ENCODE measurements around the gene SUGCT. TPM values are rescaled to one million over a fixed set of nuclear protein-coding genes. Genes with fewer than 3 reads are reported as not detected.

The SUGCT gene
- total RNA-seq, 1 donor = 6.7 TPM

DNA sequence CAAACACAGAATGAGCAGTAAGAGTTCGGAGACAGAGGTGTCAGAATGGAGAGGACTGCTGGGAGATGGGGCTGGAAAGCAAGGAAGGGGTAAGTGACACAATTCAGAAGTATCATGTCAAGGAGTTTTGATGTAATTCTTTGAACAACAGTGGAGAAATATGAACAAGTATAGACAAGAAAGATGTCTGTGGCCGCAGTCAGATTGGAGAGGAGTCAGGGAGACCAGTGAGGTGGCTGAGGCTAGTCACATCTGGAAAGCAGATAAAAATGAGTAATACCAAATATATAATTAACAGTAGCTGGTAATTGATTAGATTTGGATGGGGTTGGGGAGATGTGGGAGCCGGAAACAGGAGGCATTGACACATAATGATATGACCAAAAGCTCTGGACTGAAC, 540.9 kb downstream of the SUGCT start:
- no peak for TF ChIP-seq CTCF (IDR thresholded peaks at IDR 0.05; ENCODE audit: insufficient read depth, low read length)

DNA sequence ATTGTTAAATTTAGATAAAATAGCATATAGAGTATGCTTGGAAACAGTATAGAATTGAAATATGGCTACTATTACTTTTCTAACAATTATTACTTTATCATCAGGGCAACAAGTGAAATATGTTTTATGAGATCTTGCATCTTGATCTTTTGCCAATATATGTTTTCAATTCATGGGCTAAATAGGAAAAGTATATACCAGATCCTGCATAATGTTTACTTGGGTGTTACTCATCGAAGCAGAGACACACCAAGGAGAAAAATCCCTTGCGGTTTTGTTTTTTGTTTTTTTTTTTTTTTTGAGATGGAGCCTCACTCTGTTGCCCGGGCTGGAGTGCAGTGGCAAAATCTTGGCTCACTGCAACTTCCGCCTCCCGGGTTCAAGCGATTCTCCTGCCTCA, 541.4 kb downstream of the SUGCT start:
- no peak overlapping the region for H3K4me3 ChIP-seq (ENCODE audit: low read depth, low read length)
- no peak for DNase-seq (ENCODE audit: low read depth)
- TF ChIP-seq CTCF (IDR thresholded peaks at IDR 0.05; ENCODE audit: insufficient read depth, low read length) = no peak

More for the DNA sequence above, 540.9 kb downstream of the SUGCT start:
- H3K4me3 ChIP-seq (ENCODE audit: low read depth, low read length) = no peak overlapping the region
- DNase-seq (ENCODE audit: low read depth) = no peak

- peak; percentile 19 for DNase-seq (ENCODE audit: low read depth)
- no peak overlapping the region for H3K4me3 ChIP-seq (ENCODE audit: low read depth, low read length)
- TF ChIP-seq CTCF (IDR thresholded peaks at IDR 0.05; ENCODE audit: insufficient read depth, low read length) = peak; percentile 46
Observed at GRCh38 chr7:40680657-40681056, 545.9 kb downstream of the SUGCT start.

DNA sequence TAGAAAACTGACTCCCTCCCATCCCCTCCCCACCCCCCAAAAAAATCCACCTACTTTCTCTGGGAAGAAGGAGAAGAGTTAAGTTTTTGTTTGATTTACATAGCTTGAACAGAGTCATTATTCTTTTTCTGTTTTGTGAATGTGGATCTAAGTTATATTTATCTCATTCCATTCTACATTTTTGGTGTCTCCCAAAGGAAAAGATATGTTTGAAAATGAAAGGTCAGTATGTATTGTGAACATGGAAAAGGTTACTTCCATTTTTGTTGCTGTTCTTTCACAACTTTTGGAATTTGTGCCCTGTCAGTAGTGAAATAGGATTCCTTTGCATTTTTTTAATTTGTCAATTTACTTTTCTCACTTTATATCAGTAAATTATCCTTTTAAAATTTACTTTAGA, 547.9 kb downstream of the SUGCT start:
- H3K4me3 ChIP-seq (ENCODE audit: low read depth, low read length) = no peak overlapping the region
- peak; percentile 66 for DNase-seq (ENCODE audit: low read depth)
- TF ChIP-seq CTCF (IDR thresholded peaks at IDR 0.05; ENCODE audit: insufficient read depth, low read length) = no peak

DNA sequence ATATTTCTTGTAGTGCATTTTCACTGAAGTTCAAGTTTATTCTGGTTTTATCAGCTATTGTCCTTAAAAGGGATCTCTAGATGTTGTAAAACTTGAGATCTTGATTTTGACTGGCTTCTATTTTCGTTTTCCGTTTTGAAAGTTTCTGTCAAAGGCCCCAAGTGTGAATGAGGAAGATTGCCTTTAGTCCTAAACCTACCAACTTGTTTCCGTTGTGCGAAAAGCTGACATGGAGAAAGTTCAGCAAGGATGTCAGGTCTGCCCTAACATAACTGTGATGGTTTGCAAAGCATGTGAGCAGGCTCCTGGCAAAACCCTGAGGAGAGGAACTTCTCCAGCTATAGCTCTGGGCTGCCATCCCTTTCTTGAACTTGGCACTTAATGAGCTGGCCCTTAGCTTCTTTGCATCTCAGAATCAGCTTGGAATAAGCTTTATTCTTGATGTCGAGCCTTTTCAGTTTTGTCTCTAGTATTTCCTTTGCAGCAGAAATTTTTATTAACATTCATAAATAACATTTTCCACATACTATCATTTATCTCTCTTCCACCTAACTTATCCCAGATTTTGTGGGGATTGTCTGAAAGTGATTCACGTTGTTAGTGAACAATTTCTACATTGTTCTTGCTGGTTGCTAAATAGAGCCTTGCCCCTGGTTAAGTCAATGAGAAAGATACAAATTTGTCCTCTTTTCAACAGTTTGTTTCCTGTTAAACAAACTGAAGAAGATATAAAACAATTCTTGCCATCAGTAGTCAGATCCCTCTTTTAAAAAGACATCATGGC, 559.4 kb downstream of the SUGCT start:
- DNase-seq (ENCODE audit: low read depth) = peak; percentile 56
- H3K4me3 ChIP-seq (ENCODE audit: low read depth, low read length) = no peak overlapping the region
- TF ChIP-seq CTCF (IDR thresholded peaks at IDR 0.05; ENCODE audit: insufficient read depth, low read length) = no peak

DNA sequence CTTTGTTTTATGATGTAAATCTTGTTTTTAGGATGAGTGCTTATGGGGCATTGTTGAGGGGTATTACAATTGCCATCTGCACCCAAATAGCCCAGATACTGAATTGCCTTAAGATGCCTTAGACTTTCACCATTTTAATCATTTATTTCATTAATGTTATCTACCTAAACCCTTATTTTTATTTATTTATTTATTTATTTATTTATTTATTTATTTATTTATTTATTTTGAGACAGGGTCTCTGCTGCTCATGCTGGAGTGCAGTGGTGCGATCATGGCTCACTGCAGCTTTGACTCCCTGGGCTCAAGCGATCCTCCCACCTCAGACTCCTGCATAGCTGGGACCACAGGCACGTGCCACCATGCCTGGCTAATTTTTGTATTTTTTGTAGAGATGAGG, 560.2 kb downstream of the SUGCT start:
- no peak for DNase-seq (ENCODE audit: low read depth)
- TF ChIP-seq CTCF (IDR thresholded peaks at IDR 0.05; ENCODE audit: insufficient read depth, low read length) = no peak
- H3K4me3 ChIP-seq (ENCODE audit: low read depth, low read length) = no peak overlapping the region

- no peak for TF ChIP-seq CTCF (IDR thresholded peaks at IDR 0.05; ENCODE audit: insufficient read depth, low read length)
- DNase-seq (ENCODE audit: low read depth) = no peak
Observed at GRCh38 chr7:40697653-40698052, 562.8 kb downstream of the SUGCT start.

More at GRCh38 chr7:40697653-40698052, 562.8 kb downstream of the SUGCT start:
- H3K4me3 ChIP-seq (ENCODE audit: low read depth, low read length) = no peak overlapping the region
